Coronary artery (tissue), 2 donors: ENCODE measurements around the gene GABPA.
"Not testable (repeated sequence)": the region's sequence is repeated elsewhere in the genome, so short reads cannot be mapped to it uniquely, and the experiment has no call there.

Experiments used
- DNase-seq: peaks from one replicate; pipeline ENCODE4 v3.0.0-alpha.2; 2017; ENCODE audit warnings: low spot score
- H3K27ac ChIP-seq, 2 donors: fragments of 200-600 bp; sonication (generic); one replicate each; pipeline ENCODE4 v1.5.1; 2016 to 2019
- H3K4me3 ChIP-seq: fragments of 200-600 bp; sonication (generic); 2 replicates; pipeline ENCODE4 v1.5.1; 2016; ENCODE audit warnings: mild to moderate bottlenecking, moderate library complexity
- TF ChIP-seq, protein P1 (sequence below): fragments of 200-600 bp; sonication (generic); IDR thresholded peaks from one replicate; pipeline ENCODE4 v1.5.1; 2019; ENCODE audit warnings: antibody characterized with exemption

The GABPA gene

DNA sequence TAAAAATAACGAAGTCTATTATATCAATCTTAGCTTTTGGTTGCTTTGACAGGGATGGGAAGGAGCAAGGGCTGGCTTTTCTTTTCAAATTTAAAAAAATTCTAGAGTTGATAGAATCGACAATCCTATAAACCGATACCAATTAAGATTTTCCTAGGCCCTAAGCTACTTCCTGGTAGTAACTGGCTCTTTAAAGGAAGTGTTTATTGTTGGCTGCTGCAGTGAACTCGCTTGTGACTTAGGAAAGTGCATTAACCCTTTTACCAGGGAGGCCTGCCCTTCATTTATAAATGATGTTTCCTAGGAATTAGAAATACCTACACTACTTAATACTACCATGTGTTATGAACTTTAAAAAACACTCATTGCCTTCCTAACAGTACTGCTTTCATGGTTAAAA, 33.2 kb upstream of the GABPA start:
- Histone ChIP-seq H3K27ac (no peak overlapping the region), H3K4me3 (no peak overlapping the region)
- DNase-seq = no peak
- TF ChIP-seq, protein P1, sequence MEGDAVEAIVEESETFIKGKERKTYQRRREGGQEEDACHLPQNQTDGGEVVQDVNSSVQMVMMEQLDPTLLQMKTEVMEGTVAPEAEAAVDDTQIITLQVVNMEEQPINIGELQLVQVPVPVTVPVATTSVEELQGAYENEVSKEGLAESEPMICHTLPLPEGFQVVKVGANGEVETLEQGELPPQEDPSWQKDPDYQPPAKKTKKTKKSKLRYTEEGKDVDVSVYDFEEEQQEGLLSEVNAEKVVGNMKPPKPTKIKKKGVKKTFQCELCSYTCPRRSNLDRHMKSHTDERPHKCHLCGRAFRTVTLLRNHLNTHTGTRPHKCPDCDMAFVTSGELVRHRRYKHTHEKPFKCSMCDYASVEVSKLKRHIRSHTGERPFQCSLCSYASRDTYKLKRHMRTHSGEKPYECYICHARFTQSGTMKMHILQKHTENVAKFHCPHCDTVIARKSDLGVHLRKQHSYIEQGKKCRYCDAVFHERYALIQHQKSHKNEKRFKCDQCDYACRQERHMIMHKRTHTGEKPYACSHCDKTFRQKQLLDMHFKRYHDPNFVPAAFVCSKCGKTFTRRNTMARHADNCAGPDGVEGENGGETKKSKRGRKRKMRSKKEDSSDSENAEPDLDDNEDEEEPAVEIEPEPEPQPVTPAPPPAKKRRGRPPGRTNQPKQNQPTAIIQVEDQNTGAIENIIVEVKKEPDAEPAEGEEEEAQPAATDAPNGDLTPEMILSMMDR = no peak

DNA sequence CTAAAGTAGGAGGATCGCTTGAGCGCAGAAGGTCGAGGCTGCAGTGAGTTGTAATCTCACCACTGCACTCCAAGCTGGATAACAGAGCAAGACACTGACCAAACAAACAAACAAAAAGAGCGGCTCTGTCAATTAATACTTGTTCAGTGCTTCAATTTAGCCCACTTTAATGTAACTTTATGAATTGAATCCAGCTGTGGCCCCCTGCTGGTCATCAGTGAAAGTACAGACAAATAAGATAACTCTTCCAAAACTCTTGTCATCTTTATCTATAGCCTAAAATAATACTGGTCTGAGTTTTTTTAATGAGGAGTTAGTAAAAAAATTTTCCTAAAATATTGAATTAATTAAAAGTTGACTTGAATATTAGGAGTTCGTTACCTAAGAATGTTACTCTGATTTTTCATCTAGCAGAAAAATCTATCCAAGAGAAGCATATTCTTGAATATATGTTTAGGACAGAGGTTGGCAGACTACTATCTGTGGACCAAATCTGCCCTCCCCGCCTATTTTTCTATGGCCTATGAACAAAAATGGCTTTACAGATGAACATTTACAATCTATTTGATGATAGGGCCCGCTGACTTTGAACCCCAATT, 26.2 kb upstream of the GABPA start:
- no peak for DNase-seq

DNA sequence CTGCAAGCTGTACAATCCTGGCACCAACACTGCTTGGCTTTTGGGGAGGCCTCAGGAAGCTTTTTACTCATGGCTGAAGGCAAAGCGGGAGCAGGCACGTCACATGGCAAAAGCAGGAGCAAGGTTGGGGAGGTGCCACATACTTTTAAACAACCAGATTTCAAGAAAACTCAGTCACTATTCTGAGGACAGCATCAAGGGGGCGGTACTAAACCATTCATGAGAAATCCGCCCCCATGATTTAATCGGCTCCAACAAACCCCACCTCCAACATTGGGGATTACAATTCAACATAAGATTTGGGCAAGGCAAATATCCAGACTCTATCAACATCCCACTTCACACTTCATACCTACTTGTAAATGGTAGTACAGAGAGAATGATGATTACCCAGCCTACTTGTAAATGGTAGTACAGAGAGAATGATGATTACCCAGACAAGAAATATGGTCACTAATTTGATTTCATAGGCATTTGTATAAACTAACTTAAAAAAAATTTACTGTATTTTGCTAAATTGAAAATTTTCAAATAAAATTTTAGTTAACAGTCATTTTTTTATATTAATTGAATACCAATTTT, 25.0 kb upstream of the GABPA start:
- no peak overlapping the region for H3K4me3 ChIP-seq
- TF ChIP-seq, protein P1 = no peak
- H3K27ac ChIP-seq = no peak overlapping the region
- no peak for DNase-seq

More for the DNA sequence above, 26.2 kb upstream of the GABPA start:
- TF ChIP-seq, protein P1 = peak; percentile 73
- H3K27ac ChIP-seq = no peak overlapping the region
- H3K4me3 ChIP-seq = no peak overlapping the region

DNA sequence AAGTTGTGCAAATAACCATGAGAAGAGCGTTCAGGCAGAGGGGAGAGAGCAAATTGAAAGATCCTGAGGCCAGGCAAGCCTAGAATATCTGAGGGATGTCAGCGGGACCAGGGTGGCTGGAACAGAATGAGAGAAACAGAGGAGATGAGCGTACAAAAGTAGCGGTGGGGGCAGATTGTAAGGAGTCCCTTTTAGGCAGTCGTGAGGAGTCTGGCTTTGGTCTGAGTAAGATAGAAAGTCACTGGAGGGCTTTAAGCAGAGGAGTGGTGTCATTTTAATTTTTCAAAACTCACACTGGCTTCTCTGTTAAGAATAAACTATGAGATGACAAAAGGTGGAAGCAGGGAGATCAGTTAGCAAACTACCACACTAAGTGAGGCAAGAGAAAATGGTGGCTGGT, 24.2 kb upstream of the GABPA start:
- Histone ChIP-seq H3K4me3 (no peak overlapping the region), H3K27ac (no peak overlapping the region)
- DNase-seq = no peak
- TF ChIP-seq, protein P1 = no peak

DNA sequence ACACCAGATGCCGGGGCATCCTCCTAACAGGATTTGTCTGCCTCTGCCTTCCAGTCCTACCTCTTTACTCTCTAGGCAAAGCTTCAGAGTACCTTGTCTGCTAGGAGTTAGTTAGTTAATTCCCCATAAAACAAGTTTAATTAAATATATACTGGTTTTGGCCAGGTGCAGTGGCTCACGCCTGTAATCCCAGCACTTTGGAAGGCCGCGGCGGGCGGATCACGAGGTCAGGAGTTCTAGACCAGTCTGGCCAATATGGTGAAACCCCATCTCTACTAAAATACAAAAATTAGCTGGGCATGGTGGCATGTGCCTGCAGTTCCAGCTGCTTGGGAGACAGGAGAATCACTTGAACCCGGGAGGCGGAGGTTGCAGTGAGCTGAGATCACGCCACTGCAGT, 20.7 kb upstream of the GABPA start:
- not testable (repeated sequence) for H3K27ac ChIP-seq, H3K4me3 ChIP-seq, DNase-seq

DNA sequence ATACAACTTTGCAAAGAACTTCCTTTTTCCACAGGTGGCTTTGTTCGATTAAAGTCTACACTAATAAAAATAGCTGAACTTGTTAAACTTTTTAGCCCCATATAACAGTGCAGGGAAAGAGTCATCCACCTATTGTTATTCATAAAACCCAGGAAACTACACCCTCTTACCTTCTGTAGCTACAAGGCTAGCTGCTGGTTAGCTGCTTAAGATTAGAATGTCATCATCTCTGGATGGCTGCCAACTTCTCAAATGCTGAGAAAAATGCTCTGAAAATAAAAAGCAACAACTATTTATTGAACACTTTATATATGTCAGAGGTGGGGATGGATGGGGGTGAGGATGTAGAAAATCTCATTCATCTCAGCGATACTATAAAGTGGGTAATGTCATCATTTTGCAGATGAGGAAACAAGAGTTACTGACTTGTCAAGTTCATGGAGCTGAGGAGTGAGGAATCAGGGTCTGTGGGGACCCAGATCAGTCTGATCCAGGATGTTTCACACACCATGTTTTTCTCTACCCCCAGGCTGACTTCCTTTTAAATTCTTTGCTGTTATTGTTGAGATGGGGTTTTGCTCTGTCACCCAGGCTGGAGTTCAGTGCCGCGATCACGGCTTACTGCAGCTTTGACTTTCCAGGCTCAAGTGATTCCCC, 17.2 kb upstream of the GABPA start:
- TF ChIP-seq, protein P1 = no peak
- Histone ChIP-seq H3K4me3 (no peak overlapping the region), H3K27ac (no peak overlapping the region)
- DNase-seq = no peak

DNA sequence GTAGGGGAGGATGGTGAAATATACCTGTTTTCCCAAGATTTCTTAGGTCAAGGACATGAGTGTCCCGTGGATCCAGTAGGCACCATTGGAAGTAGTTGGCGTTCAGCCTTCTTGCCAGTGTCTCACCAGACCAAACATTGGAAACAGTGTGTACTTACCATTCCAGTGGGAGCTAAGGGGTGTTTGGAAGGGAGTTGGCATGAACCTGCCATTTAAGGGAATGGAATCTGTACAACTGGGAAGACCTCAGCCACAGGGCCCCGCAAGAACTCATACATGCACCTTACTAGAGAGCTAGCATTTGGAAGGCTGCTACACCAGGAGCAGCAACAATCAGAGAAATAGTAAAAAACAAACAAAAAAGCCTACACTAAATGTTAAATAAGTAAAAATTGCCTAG, 12.8 kb upstream of the GABPA start:
- Histone ChIP-seq H3K4me3 (no peak overlapping the region), H3K27ac (no peak overlapping the region)
- TF ChIP-seq, protein P1 = no peak
- DNase-seq = no peak
